Measurements from ENCODE around the gene MROH7. TPM values are rescaled to one million over a fixed set of nuclear protein-coding genes. Genes with fewer than 3 reads are reported as not detected.

The MROH7 gene
- total and polyA plus RNA-seq, 8 donors, result 0.68 to 33.8 (median 5.2) TPM

DNA sequence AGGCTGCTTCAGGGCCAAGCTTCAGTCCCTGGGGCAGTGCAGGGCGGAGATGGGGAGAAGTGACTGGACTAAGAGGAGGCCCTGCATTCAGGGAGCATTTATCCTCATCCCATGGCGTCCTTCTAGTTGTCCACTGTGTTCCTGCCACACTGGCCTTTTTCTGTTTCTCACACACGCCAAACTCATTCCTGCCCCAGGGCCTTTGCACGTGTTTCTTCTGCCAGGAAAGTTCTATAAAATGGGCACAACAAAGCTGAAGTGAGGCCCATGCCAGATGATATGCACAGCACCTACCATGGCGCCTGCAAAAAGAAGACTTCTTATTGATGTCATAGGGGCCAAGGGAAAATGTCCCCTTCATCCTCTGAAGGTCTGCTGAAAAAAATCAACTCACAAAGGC lies 24.3 kb downstream of the MROH7 start:
- no peaks in the 10 kb centered on the region for H3K27me3 ChIP-seq
- intact Hi-C loops (cut with DNase I; ENCODE audit: low total_unique reads), result no loop called here
- H3K9me3 ChIP-seq, result no peaks in the 10 kb centered on the region
- no peak for TF ChIP-seq POLR2A (IDR thresholded peaks at IDR 0.05)
- no peak for TF ChIP-seq POLR2AphosphoS5 (IDR thresholded peaks at IDR 0.05)
- TF ChIP-seq EP300 (IDR thresholded peaks at IDR 0.05), result no peak
- TF ChIP-seq, protein P1, sequence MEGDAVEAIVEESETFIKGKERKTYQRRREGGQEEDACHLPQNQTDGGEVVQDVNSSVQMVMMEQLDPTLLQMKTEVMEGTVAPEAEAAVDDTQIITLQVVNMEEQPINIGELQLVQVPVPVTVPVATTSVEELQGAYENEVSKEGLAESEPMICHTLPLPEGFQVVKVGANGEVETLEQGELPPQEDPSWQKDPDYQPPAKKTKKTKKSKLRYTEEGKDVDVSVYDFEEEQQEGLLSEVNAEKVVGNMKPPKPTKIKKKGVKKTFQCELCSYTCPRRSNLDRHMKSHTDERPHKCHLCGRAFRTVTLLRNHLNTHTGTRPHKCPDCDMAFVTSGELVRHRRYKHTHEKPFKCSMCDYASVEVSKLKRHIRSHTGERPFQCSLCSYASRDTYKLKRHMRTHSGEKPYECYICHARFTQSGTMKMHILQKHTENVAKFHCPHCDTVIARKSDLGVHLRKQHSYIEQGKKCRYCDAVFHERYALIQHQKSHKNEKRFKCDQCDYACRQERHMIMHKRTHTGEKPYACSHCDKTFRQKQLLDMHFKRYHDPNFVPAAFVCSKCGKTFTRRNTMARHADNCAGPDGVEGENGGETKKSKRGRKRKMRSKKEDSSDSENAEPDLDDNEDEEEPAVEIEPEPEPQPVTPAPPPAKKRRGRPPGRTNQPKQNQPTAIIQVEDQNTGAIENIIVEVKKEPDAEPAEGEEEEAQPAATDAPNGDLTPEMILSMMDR (IDR thresholded peaks at IDR 0.05), result no peak
- peaks cover 0 to 8% (median 0%) of the 10 kb centered on the region in 4 donors for H3K36me3 ChIP-seq
- no peaks in the 10 kb centered on the region for H3K4me1 ChIP-seq
- no peak for DNase-seq
- 83 to 99% (median 93%) methylated on average over 5 of the region's 5 CpGs for WGBS, 5 donors
- no peak overlapping the region for H3K4me3 ChIP-seq
- H3K27ac ChIP-seq, result no peak overlapping the region

DNA sequence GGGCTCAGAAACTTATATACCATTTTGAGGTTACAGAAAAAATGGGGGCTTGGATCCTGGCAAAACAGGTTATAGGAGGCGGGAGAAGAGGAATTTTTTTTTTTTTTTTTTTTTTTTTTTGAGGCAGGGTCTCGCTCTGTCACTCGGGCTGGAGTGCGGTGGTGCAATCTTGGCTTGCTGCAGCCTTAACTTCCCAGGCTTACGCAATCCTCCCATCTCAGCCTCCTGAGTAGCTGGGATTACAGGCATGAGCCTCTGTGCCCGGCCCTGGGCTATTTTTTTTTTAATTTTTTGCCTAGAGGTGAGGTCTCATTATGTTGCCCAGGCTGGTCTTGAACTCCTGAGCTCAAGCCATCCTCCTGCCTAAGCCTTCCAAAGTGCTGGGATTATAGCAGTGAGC lies 24.7 kb downstream of the MROH7 start:
- no peak for DNase-seq
- intact Hi-C loops (cut with DNase I; ENCODE audit: low total_unique reads), result no loop called here
- 82 to 98% (median 94%) methylated on average over 6 of the region's 6 CpGs for WGBS, 5 donors
- Histone ChIP-seq H3K27me3 (no peaks in the 10 kb centered on the region), H3K9me3 (no peaks in the 10 kb centered on the region), H3K27ac (no peak overlapping the region), H3K4me3 (no peak overlapping the region), H3K4me1 (no peaks in the 10 kb centered on the region), H3K36me3 (peaks cover 0 to 8% (median 0%) of the 10 kb centered on the region in 4 donors)
- TF ChIP-seq POLR2AphosphoS5 (IDR thresholded peaks at IDR 0.05), result no peak
- TF ChIP-seq, protein P1 (IDR thresholded peaks at IDR 0.05), result no peak
- no peak for TF ChIP-seq EP300 (IDR thresholded peaks at IDR 0.05)
- no peak for TF ChIP-seq POLR2A (IDR thresholded peaks at IDR 0.05)

DNA sequence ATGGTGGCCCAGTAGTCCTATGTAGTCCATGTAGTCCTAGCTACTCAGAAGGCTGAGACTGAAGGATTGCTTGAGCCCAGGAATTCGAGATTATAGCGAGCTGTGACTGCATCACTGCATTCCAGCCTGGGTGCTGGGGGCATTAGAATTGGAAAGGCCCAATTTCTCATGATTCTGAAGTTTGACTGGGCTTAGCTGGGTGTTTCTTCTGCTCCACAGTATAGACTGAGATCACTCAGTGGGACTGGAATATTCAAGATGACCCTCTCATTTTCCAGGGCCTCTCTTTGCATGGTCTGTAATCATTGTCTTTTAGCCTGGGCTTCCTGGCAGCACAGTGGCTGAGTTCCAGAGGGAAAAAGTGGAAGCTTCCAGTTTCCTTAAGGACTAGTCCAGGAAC lies 26.2 kb downstream of the MROH7 start:
- no peak for DNase-seq
- 73 to 95% (median 89%) methylated on average over 2 of the region's 2 CpGs for WGBS, 5 donors
- H3K4me3 ChIP-seq, result no peak overlapping the region
- peaks cover 0 to 8% (median 0%) of the 10 kb centered on the region in 4 donors for H3K36me3 ChIP-seq
- H3K27me3 ChIP-seq, result no peaks in the 10 kb centered on the region
- H3K27ac ChIP-seq, result no peak overlapping the region
- no peaks in the 10 kb centered on the region for H3K9me3 ChIP-seq
- intact Hi-C loops (cut with DNase I; ENCODE audit: low total_unique reads), result no loop called here
- TF ChIP-seq, protein P1 (IDR thresholded peaks at IDR 0.05), result no peak
- TF ChIP-seq POLR2AphosphoS5 (IDR thresholded peaks at IDR 0.05) (no peak), EP300 (IDR thresholded peaks at IDR 0.05) (no peak), POLR2A (IDR thresholded peaks at IDR 0.05) (no peak)
- H3K4me1 ChIP-seq, result no peaks in the 10 kb centered on the region

DNA sequence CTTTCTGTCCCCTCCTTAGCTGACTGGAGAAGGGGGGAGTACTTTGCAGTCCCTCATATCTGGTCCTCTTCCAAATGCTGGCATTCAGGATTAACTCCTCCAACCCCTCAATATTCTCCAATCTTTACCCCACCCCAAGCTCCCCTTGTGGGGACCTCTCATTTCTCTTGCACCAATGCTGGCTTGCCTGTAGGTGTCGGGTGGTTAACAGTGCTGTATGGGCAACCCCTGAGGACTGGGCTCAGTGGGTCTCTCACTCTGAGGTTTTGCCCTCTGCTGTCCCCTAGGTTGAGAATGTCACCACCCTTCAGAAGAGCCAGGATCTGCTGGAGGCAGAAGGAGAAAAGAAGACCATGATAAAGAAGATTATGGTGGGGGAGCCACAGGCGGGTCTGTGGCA lies 27.0 kb downstream of the MROH7 start:
- 82 to 93% (median 89%) methylated on average over 2 of the region's 2 CpGs for WGBS, 5 donors
- Histone ChIP-seq H3K27ac (no peak overlapping the region), H3K9me3 (no peaks in the 10 kb centered on the region), H3K4me1 (no peaks in the 10 kb centered on the region), H3K36me3 (peaks cover 0 to 13% (median 0%) of the 10 kb centered on the region in 4 donors), H3K27me3 (no peaks in the 10 kb centered on the region), H3K4me3 (no peak overlapping the region)
- no peak for DNase-seq
- no peak for TF ChIP-seq POLR2AphosphoS5 (IDR thresholded peaks at IDR 0.05)
- TF ChIP-seq, protein P1 (IDR thresholded peaks at IDR 0.05), result no peak
- no peak for TF ChIP-seq POLR2A (IDR thresholded peaks at IDR 0.05)
- TF ChIP-seq EP300 (IDR thresholded peaks at IDR 0.05), result no peak
- intact Hi-C loops (cut with DNase I; ENCODE audit: low total_unique reads), result no loop called here
